CD4-positive, alpha-beta T cell treated with Interleukin-15 for 4 hours (primary cell): Measurements from ENCODE around the gene P3H2.

Source experiments
- DNase-seq: peaks from one replicate; pipeline ENCODE4 v3.0.0-alpha.2; 2020; ENCODE audit warnings: low spot score

The P3H2 gene

DNA sequence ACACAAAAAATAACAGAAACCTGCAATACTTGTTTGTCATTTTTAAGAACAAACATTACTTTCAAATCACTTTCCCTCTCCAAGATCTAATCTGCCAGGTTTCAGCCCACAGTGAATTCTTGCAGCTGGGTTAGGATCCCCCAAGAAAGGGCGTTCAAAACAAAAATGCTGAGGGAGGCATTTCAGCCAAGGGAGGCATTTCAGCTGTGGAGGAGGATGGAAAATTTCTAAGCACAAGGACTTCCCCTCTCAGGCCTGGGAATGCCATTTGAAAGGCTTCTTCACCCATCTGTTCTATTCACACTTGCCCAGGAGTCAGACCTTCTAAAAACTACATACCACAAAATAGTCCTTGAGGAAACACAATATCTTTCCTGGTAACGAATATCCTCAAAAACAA is 69.1 kb downstream of the P3H2 start:
- DNase-seq, result no peak

- DNase-seq, result no peak
These were observed 71.7 kb downstream of the P3H2 start for GRCh38 chr3:190048932-190049441.

- no peak for DNase-seq
These were observed 75.7 kb downstream of the P3H2 start for GRCh38 chr3:190044974-190045373.

DNA sequence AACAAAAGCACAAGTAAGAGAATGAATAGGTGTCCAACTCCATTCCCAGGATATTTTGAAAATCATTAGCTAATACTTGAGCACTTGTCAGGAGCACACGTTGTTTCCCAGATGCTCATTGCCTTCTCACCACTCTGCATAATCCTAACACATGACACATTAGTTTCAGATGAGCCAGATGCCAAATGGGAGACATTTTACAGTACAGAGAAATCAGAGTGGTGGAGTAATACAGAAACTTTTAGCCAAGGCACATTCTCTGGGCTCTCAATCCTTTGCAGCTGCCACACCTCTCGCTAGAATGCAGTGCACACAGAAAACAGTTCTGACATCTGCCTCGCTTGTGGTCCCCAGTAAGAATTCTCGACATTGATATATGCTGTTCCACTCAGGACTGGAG is 76.6 kb downstream of the P3H2 start:
- no peak for DNase-seq

DNA sequence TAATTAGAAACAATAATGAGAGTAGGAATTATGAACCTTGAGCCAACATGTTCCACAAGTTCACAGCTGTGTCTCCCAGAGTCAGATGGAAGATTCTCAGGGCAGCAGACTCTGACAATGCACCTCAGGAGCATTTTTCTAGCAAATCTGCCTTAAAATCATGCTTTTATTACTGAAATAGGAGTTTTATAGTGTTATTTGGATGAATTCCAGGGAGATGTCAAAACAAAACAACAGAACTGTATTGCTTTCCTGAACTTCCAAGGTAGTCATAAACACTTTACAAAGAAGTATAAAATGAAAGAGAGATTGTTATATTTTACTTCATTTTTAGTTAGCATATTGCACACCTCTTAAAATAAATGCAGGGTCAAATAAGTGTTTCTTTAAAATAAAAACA is 77.0 kb downstream of the P3H2 start:
- DNase-seq, result no peak

DNA sequence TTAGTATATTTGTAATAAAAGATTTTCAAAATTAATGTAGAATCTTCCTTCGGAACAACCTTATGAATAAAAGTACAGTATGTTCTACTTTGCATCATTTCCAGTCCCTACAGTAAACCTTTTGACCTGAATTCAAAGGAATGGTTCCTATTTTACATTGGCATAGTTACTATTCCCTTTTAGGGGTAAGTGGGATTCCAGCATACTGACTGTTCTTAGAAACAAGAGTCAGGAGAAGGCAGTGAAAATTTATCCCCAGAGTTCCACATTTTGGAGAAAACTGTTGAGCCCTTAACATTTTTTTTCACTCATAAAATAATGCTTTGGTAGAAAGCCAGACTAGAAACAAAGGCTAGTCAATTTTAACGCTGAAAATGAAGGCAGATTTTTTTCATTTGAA is 78.1 kb downstream of the P3H2 start:
- DNase-seq, result no peak

GRCh38 chr3:190041333-190042041 is 79.2 kb downstream of the P3H2 start:
- no peak for DNase-seq

DNA sequence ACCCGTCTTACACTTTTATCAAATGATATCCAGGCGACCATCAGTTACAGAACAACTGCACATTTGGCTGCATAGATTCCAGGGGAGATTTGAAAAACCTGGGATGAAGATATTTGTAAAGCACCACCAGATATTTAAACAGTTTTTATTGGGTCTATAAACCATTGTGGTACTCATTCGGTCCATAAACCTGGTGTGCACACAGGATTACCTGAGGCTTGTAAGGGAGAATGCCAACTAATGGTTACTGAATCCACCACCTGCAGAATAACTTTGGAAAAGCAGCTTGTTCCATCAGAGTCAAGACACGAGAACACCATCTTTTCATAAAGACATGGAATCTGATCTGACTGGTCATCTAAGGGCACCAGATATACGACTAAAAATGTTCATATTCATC is 80.6 kb downstream of the P3H2 start:
- no peak for DNase-seq

DNA sequence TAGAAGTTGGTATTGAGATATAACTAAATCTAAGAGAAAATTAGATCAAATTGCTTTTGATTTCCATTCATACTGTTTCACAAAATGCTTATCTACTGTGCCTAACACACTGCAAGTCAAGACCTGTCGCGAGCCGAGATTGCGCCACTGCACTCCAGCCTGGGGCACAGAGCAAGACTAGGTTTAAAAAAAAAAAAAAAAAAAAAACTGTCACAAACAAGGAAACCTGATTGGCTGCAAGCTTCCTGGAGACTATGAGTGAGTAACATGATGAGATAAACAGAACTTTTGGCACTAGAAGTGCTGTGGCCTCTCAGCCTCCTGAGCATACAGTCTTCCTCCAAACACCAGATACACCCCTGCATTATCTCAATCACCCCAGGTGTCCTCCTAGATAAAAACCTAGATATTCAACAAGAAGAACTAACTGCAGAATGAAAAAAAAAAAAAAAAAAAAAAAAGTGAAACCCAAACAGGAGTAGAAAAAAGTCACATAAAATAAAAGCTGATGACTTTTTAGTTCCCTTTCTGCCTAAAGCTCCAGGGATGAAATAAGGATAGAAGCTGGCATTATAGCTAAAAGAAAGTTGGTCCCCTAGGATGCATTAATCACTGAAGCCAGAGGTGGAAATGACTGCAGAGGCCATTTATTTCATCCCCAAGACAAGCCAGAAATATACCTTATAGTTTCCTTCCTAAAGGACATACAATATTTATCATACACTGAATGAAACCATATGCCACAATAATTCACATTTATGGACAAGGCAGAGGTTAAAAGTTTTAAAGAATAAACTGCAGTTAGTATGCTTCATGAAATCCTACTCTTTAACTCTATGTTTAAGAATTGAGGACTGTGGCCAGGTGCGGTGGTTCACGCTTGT is 82.4 kb downstream of the P3H2 start:
- no peak for DNase-seq

- no peak for DNase-seq
These were observed 84.1 kb downstream of the P3H2 start for GRCh38 chr3:190036631-190037030.

DNA sequence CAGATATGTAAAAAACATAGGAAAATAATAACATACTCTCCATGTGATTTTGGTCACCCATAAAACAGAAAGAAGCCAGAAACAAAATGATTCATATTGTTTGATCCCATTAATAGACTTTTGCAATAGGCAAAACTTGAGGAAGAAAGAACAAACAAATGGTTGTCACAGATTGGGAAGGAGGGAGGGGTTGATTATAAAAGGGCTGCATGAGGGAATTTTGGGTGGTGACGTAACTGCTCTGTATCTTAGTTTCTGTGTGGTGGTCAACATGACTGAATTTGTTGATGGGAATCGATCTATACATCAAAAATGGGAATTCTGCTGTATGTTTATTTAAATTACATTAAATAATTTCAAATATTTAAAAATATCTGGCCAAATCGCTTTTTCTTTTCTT is 86.3 kb downstream of the P3H2 start:
- no peak for DNase-seq

- DNase-seq, result no peak
These were observed 87.8 kb downstream of the P3H2 start for GRCh38 chr3:190032923-190033322.

- DNase-seq, result no peak
These were observed 88.6 kb downstream of the P3H2 start for GRCh38 chr3:190031887-190032752.

- no peak for DNase-seq
These were observed 93.6 kb downstream of the P3H2 start for GRCh38 chr3:190027116-190027515.

DNA sequence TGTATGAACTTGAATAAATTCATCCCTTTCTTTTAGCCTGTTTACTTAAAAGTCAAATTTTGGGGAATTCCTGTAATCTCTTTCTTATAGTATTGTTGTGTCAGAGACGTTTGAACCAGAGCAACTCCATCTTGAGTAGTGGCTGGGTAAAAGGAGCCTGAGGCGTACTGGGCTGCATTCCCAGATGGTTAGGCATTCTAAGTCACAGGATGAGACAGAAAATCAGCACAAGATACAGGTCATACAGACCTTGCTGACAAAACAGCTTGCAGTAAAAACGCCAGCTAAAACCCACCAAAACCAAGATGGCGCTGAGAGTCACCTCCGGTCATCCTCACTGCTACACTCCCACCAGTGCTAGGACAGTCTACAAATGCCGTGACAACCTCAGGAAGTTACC is 94.5 kb downstream of the P3H2 start:
- no peak for DNase-seq

DNA sequence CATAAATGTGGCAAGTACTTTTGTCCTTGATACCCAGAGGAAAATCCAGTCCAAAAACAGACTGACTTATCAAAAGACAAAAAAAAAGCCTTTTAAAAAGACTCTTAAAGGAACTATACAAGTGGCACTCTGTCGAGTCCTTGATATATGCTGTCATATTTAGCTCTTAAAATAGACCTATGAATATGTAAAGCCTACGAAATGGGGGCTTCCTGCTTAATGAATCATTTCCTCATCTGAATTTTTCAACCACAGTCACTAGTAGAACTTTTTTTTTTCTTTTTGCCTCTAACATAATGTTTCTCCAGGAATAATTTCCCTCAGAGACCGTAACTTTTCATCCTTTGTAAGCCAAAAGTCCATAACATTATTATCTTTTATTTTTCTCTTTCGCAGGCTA is 95.8 kb downstream of the P3H2 start:
- no peak for DNase-seq

DNA sequence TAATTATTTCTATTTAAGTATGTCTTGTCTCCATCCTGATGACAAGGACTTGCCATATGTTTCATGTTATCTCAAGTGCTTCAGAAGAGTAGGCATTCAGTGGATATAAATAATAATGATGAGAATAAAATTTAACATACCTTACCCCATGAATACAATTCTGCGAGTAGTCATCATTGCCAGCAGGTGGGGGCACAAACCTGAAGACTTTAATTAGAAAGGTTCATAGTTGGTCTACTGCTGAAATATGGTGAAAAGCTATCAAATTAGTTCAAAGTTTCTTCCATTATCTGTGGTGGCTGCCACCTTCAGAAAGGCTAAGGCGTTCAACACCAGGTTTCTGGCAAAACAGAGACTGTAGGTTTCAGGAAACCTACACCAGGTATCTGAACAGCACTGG is 100.9 kb downstream of the P3H2 start:
- no peak for DNase-seq

GRCh38 chr3:190019006-190019405 is 101.7 kb downstream of the P3H2 start:
- no peak for DNase-seq

- no peak for DNase-seq
These were observed 102.2 kb downstream of the P3H2 start for GRCh38 chr3:190018460-190018859.

DNA sequence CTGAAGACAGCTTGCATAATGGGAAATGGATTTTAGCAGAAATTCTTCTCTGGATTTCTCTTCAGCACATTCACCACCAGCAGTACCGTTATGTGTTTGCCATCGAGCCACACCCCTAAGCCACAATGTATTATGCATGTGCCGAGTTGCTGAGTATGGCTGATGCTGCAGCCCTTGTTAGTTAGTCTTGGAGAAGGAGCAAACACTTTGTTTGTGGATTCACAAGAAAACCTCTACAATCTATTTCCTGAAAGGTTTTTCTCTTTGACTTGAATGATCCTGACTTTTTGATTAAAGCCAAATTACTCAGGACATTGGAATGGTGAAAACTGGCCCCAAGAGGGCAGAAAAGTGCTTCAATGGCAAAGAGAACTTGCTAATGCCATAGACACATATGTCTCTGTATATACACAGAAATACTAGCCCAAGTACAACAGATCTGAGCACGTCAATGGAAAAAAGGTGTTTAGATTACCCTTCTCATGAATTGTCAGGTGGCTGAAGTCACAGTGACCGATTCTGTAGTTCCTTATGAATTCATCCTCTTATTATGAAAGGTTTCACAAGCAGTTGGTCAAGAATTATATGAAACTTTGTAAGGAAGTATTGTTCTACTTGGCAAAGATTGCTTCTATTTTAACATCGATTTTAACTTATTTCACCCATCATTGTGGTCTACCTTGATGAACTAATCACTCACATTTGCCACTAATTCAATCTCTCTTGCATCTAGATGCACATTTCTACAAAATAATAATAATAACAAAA is 103.0 kb downstream of the P3H2 start:
- DNase-seq, result no peak

GRCh38 chr3:190016966-190017365 is 103.7 kb downstream of the P3H2 start:
- DNase-seq, result no peak

DNA sequence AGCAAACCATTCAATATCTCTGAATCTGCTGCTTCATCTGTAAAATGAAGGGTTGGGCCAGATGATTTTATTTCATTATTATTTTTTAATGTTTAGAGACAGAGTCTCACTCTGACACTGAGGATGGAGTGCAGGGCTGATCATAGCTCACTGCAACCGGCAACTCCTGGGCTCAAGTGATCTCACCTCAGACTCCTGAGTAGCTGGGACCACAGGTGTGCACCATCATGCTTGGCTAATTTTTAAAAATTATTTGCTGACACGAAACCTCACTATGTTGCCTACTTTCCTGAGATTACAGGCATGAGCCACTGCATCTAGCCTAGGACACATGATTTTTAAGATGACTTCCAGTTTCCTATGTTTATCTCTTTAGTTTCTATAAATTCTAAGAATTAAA is 105.8 kb downstream of the P3H2 start:
- no peak for DNase-seq
